Measurements from ENCODE around the gene KISS1.
A peak's percentile ranks its signal among the peaks of the same experiment; 100 is the strongest.

The KISS1 gene

DNA sequence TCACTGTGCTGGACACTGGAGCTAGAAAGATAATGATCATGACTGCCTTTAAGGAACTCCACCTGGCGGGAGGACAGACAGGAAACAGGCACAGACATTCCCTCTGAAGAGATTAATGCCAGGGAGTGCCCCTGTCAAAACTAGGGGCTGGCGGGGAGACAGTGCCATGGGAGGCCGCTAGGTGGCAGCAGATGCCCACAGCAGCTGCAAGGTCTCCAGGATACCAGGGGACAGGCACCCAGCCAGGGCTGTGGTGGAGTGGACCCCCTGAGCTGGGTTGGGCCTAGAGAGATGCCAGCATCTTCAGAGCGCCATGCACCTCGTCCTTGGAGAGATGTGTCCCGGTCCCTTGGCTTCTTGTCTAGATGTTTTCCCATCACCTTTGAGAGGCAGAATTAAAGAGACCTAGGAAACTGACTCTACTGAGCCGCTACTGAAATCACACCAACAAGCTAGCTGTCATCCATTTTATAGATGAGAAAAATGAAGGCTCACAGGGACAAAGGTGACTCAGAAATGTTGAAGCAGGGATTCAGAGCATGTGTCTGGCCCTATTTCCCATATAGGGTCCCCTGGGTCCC lies 33.7 kb downstream of the KISS1 start:
- DNase-seq (ENCODE audit: extremely low read depth in 1 of 2, low read depth in 1 of 2): peak; percentile 47 to 51

DNA sequence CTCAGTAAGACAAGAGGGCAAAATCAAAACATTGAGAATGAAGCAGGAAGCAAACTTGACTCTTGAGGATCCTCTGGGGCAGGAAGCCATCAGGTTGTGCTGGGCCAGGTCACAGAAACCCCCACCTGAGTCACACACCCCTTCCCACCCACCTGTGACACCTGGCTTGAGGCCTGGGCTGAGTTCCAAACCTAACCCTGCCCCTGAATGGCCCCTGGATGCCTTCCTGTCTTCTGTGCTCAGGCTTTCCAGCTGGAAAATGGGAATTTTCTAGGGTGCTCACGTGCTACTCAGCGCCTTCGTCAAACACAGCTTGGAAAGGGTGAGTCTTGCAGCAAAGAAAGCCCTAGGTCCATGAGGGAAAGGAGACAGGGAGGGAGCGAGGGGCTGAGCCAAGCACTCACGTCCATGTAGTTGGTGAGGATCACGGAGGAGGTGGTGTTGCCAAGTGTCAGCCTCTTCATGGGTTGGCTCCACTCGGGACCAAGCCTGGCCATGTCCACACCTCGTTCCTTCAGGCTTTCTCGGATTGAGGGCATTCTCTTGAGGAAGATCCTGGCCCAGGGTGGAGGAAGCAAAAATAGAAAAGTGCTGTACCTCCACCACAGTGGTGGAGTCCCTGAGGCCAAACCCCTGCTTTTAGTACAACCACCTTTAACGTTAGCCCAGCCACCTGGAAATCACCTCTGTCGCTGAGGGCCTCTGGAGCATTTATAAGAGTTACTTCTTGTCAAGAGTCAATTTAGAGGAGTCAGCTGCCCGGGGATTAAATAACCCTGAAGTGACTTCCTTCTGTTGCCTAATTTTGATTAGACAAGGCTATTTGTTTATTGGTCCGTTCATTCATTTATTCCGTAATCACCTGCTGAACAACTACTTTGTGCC lies 34.4 kb downstream of the KISS1 start:
- no peak for DNase-seq (ENCODE audit: extremely low read depth in 1 of 2, low read depth in 1 of 2)

DNA sequence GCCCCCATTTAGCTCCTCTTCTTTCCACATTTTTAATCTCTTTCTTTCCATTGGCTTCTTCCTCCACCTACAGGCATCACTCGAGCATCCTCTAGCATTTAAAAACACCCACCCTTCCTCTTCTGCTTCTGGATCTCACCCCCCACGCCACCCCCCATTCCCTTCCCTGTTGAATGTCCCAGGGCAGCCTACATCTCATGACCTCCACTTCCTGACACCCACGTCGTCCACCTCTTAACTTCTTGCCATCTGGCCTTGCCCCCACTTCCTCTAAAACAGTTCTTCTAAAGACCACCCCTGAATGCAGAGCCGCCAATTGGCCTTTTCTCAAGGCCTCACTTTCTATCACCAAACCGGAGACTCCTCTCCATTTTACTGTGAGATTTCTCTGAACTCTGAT lies 38.3 kb downstream of the KISS1 start:
- DNase-seq (ENCODE audit: extremely low read depth in 1 of 2, low read depth in 1 of 2): no peak

DNA sequence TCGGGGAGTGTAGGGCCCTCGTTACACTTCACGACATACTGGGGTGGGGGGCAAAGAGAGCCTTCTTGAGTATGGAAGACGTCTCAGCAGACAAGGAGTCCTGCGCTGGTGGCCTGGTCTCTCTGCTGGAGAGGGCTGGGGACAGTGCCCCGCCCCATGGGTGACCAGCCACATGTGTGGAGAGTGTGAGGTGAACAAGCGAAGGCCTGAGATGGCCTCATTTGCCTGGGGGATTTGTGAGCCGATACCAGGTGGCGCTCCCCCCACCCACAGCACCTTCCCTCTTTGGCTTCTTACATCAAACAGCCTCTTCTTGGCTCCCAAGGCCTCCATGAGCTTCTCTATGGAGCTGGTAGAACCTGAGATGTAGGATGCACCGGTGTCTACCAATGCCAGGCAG lies 40.4 kb downstream of the KISS1 start:
- DNase-seq (ENCODE audit: extremely low read depth in 1 of 2, low read depth in 1 of 2): no peak

DNA sequence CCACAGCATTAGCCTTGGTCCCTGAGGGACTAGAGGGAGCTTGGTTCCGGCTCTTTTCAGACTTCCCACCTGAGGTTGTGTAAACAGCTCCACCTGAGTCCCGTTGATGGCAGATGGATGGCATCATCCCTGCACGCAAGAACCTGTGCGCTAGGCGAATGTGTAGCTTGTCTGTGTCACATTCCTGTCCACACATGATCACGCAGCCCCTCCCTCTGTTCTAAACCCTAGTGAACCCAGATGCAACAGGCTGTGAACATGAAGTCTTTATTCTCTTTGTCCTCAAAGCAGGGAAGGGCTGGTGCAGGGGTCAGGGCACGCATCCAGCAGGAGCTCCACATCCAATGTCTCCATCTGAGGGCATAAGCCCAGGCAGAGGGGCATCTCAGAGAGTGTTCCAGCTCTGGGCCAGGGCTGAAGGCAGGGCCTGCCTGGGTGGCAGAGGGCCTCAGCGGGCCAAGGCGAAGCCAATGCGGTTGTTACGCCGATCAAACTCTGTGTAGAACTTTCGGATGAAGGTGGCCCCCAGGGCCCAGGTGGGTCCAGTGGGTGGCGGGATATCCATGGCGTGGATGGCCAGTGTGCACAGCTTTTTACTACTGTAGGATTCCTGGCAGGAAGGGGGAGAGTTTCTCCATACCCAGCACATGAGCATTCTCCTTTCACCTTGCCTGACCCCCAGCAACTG lies 41.6 kb downstream of the KISS1 start:
- DNase-seq (ENCODE audit: extremely low read depth in 1 of 2, low read depth in 1 of 2): no peak

DNA sequence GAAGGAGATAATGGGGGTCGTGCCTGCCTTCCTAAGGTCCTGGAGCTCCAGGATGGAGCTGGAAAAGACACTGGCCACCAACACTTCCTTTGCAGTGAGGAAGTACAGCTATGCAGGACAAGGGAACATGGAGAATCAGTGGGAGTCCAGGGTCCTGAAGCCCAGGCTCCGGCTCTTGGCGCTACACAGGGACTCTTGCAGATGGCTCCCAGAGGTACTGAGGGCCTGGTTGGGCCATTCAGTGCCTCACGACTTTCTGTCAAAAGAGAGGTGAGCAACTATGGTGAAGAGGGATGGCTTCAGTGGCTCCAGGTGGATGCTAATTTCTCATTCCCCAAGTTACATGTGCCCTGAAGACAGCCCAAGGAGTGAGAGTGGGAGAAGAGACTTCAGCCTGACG lies 42.6 kb downstream of the KISS1 start:
- no peak for DNase-seq (ENCODE audit: extremely low read depth in 1 of 2, low read depth in 1 of 2)

DNA sequence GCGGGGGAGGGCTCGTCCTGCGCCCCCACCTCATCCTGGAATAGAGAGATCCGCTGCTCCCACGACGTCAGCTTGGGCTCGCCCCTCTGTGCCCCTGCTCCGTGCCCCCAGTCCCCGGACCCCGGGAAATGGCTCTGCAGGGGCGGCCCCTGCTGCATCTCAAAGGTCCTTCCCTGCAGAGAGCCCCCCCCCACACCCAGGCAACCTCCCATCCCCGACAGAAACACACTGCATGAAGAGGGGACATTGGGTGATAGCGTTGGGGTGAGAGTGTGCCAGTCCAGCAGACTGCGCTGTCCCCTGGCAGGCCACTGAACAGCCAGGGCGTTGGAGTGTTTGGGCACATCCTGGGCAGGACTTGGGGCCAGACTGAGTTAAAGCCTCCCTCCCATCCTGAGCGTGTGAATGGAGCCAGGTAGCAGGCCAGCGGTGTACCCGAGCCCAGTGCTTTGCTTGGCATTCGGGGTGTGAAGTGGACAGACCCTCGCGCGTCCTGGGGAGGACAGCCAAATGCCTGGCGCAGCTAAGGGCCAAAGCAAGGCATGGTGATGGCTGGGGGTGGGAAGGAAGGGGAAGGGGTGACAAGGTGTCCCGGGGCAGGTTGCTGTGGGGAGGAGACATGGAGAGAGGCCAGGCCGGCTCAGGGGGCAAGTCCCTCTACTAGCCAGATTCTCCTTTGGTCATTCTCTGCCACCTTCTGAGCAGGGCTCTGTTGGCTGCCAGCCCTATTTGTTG lies 43.8 kb downstream of the KISS1 start:
- DNase-seq (ENCODE audit: extremely low read depth in 1 of 2, low read depth in 1 of 2): no peak

DNA sequence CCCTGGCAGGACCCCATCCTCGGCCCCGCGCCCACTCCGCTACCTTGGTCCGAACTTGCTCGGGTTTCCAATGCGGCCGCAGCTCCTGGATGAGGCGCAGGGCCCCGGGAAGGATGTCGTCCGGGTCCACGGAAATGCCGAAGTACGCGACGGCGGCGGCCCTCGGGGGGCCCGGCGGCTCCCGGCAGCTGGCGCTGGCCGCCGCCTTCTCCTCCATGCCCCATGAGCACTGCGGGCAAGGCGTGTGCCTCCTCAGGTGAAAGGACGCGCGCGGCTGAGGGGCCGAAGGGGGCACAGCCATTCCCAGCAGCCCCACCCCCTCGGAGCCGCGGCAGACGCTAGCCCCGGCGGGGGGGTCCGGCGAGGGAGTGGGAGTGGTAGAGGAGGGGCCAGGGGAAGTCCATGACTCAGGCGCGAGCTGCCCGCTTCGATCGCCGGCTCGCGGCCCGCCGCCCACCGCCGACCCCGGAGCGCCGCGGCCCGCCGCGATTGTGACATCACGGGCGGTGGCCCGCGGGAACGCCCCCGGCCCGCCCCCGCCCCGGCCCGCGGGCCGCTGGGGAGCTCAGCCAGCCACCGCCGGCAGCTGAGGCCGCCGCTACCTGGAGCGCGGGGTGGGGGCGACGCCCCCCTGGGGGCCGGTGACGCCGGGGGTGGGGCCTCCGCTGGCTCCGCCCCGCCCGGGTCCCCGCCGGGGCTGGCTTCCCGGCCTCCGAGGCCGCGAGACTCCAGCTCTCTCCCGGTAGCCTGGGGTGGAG lies 44.6 kb downstream of the KISS1 start, which contains the start of gene ETNK2:
TSS of gene ETNK2 (minus strand) at position 493 of the 758 bp plus-strand sequence. CDS start at position 301, 192 bp downstream.
- DNase-seq (ENCODE audit: extremely low read depth in 1 of 2, low read depth in 1 of 2): peak in 1 of 2 donors; percentile 18

DNA sequence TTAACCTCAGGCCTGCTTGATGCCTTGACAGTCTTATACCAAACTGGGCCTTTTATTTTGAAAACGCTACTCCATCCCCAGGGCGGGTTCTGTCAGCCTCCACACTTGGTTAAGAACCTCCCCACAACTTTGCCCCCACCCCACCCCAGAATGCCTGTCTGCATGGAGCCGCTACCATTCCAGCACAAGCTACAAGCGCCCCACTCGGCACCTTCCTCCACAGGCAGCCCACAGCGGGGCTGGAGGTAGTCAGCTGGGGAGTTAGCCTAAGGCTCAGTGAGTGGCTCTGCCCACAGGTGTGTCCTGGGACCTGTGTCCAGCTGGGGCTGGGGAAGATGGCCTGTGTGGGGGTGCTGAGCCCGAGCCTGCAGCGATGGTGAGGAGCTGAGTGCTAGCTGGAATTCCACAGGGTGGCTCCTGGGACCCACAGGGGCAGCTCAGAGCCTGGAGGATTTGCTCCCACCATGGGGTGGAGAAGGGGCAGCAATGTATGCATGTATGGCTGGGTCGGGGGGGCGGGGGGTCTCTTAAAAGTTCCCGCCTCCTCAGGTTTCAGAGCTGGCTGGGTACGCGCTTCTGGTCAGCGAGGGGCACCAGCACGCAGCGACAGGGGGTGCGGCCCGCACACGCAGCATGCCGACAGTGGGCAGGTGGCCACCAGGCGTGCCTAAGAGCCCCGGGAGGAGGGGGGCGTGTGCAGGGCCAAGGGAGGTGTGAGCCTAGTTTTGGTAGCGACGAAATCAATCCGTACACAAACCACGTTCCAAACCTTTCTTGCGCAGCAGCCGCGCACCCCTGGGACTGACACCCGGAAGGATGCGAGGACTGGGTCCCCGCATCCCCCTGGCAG lies 45.4 kb downstream of the KISS1 start:
- no peak for DNase-seq (ENCODE audit: extremely low read depth in 1 of 2, low read depth in 1 of 2)

DNA sequence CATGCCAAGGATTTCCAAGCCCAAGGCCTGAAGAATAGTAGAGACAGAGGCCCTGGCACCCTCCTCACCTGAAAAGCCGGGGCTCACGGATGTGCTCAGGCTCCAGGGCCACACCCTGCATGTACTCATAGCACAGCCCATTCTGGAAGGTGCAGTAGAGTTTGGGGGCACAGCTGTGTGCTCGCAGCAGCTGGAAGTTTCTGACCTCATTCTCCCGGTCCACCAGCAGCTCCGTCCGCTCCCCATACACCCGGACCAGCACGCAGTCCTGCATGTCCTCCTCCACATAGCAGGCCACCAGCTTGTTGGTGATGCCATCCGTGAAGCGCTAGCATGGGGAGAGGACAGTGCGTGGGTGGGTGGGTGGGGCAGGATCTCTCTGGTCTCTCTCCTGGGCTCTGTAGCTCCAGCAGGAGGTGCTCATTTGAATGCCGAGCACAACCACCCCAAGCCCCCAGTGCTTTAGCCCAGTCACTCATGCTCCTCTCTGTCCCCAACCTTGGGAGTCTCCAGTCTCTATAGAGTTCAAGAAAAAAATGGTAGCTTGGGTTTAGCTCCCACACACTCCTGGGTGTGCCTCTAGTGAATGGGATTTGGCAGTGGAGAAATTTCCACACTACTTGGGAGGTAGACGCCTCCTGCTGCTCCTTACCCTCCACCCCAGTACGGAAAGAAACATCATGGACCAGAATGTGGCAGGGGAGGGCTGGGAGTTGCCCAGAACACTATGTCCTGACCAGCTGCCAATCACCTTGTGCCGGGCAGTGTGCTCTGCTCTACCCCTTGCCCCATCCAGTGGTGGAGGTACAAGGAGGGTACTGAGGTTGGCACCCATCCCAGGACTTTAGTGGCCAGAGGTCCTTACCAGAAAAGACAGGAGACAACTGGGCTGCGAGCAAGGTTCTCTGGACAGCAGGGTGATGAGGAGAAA lies 46.4 kb downstream of the KISS1 start:
- DNase-seq (ENCODE audit: extremely low read depth in 1 of 2, low read depth in 1 of 2): no peak

DNA sequence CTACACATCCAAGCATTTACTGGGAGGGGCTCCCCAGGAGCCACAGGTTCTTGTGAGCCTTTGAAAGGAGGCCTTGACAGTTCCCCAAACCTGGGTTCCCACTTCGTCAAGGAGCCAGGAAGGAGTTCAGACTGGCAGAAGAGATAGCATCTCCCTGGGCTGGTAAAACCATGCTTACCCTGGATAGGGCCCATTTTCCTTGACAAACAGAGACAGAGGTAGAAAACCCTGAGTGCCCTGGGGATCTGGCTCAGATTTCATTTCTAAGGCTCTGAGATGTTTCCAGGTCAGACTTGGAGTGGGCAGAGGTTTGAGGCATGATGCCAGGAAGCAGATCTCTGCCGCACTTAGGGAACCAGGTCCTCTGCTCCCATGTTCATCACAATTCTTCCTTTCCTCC lies 47.2 kb downstream of the KISS1 start:
- no peak for DNase-seq (ENCODE audit: extremely low read depth in 1 of 2, low read depth in 1 of 2)

DNA sequence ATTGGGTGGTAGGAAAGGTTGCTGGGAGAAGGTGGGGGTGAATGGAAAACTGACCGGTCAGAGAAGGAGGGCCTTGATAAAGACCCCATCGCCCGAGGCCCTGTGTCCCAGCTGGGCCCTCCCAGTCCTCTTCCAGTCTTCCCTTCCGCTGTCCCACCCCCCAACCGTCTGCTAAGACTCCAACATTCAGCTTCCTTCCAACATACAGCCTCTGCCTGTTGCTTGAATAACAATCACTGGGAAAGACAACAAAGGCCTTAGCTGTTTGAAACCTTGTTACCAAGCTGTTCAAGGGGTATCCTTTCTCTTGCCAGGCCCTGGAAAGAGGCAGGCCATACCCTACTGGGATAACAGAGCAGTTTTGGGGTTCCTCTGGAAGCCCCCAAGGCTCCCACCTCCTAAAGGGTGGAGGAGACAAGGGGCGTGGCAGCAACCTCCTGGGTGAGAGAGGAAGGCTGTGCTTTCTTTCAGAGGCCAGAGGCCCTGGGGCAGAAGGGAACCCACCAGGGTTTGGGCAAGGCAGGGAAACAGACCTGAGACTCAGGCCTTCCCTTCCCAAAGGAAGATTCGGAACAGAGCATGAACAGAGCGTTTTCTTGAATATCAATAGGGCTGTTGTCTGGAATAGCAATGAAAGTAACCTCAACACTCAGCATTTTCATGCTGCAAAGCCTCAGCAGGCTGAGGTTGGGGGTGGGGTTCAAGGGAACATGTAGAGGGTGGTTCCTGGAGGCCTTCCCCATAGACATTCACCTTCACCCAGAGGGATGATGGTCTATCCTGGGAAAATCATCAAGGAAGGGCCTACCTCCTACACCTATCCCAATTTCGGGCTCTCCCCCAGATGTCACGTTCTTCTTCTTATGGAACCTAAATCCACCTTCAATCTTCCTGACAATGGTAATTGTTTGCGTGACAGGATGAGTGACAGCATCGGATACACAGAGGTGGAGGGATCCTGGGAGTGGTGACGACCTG lies 48.6 kb downstream of the KISS1 start:
- no peak for DNase-seq (ENCODE audit: extremely low read depth in 1 of 2, low read depth in 1 of 2)

DNA sequence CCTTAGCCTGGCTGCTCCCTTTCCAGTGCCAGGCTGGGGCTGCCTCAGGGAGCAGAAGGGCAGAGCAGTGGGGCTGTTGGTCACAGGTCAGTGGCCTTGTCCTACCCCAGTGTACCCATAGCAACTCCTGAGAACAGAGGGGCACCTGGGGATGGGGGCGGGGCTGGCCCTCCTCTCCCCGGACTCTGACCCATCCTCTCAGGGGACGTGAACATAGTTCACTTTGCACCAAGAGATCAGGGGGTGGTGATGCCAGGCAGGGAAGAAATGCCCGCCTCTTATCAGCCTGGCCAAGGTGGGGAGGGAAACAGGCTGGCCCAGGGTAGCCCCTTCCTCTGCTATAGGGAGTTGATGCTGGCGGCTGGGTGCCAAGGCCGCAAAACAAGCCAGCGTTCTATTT lies 49.3 kb downstream of the KISS1 start:
- DNase-seq (ENCODE audit: extremely low read depth in 1 of 2, low read depth in 1 of 2): no peak

DNA sequence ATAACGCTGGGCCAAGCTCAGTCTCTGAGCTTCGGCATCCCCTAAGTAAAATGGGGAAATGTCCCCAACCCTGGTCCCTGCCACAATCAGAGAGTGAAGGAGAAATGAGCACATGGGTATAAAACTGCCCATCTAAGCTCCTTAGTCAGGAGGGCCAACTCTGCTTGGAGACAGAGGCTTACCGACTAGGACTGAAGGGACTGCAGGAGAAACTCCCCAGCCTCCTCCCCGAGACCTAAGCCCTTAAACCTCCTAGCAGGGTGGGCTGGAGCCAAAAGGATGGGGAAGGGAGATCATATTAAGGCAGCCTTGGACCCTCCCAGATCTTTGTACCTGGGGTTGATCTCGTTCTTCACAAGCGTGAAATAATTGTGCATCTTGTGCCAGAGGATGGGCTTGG lies 50.0 kb downstream of the KISS1 start:
- no peak for DNase-seq (ENCODE audit: extremely low read depth in 1 of 2, low read depth in 1 of 2)

DNA sequence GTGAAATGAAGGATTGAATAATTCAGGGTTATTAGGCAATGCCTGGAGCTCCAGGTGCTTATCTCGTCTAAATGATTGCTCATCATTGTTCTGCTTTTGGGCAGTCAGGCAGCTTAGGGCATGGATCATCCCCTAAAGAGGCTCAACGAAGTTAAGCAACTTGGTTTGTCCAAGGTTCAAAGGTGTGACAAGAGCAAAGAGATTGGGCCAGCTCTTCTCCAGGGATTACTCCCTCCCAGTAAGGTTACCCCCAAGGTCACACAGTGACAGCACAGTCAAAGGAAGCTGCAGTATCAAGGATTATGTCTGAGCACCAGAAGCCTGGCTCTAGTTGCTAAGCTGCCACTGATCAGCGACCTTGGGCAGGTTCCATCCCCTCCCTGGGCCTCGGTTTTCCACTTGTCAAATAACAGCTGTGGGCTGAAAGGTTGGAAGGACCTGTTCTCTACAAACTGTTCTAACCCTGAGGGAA lies 51.2 kb downstream of the KISS1 start:
- no peak for DNase-seq (ENCODE audit: extremely low read depth in 1 of 2, low read depth in 1 of 2)

DNA sequence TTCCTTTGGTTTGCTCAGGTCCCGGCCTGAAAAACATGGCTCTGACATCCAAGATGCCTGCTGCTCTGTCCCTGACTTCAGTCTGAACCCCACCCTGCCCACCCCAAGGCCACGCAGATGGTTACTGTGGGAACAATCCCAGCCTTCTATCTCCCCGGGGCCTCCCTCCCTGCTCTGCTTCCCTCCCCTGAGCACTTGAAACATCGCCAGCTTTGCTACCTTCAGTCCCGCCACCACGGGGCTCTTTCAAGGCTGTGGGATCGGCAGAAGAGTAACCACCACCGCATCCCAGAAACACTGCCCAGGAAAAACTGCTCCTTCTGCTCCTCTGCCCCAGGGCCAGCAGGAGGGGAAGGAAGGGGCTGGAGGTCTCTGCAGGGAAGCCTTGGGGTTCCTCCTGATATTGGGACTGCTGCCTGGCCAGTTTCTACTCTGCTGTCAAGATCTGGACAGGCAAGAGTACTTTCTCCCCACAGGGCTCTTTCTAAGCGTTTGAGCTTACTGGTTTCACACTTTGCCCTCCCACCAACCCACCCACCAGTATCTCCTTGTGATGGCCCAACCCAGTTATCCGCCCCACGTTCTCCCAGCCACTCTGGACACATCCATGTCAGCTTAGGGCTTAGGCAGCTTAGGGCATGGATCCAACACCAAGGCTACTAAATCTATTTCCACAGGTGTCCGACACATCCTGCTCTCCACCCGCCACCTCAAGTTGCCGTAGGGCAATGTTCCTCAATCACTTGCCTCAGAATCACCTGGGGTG lies 52.8 kb downstream of the KISS1 start:
- no peak for DNase-seq (ENCODE audit: extremely low read depth in 1 of 2, low read depth in 1 of 2)

Measured in stimulated activated CD8-positive, alpha-beta memory T cell treated with anti-CD3 and anti-CD28 coated beads, Interleukin-7, amount 100 ng/mL, for 48 hours (primary cell).